NCI-H774 (cell line): ENCODE data around the gene PDSS2.
"Not testable (repeated sequence)": the region's sequence is repeated elsewhere in the genome, so short reads cannot be mapped to it uniquely, and the experiment has no call there.

ENCODE experiments used
- DNase-seq: peaks from one replicate; lab custom pipeline; 2025; lab: John Stamatoyannopoulos, UW

The PDSS2 gene

DNA sequence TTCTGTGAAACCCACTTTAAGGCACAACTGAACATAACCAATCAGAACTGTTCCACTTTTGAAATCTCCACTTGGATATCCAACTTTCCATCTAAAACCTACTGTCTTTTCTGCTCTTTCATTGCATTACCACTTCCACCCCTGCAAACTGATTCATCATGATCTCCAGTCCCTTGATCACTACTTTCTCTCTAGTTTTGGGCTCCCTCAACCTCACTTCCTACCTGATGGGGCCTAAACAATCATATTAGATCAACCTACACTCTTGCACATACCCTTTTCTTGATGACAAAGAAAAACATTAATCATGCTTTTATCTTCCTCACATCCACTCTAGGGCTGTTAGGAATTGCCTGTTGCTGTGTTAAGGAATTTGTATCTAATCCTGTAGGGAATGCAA lies 137.6 kb downstream of the PDSS2 start:
- DNase-seq: no peak

DNA sequence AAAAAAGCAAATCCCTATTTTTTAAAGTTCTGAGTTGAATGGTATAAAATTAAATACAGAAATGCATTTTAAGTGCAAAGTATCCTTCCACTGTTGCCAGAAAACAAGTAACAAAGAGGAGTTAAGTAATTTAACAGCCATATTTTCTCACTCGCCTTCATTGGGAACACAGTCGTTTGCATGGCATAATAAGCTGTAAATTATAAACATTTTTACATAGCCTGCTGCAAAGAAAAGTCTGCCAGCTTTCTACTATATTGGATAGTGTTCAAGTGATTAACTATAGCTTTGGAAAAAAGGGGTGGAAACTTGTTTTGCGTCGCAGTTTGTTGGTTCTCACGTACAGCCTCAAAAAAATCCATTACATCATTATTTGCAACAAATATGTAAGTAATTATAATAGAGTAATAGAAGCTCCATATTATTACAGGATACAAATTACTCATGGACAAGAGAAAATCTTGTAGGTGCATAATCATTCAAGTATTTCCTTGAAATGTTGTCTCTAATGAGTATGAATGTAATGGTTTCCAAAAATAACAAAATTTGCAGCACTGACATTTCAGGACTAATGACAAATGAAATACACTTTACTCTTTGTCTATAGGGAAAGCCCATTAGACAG lies 139.3 kb downstream of the PDSS2 start:
- no peak for DNase-seq

DNA sequence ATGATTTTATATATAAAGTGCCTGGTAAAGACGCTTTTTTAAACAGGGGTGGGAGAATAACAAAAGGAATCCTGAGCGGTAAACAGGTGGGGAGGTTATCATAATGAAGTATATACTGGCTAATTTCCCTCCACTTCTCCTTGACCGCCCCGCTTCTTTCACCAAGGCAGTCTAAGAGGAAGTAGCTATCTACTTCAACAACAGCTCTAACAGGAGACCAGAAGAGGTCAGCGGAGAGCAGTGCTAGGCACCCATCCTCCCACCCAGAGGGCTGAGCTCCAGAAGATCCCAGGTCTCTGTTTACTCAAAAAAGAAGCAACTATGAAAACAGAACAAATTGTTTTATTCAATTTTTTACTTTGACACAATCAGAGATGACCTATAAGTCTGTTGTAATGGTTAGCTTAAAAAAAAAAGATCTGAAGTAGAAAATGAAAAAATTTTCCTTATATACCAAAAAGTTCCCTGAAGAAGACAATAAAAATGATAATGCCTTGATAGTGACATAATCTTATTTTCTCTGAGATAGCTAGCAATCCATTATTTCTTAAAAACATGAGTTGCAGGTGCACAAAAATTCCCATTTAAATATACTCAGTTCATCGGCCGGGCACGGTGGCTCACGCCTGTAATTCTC lies 141.1 kb downstream of the PDSS2 start:
- DNase-seq: peak; percentile 61

DNA sequence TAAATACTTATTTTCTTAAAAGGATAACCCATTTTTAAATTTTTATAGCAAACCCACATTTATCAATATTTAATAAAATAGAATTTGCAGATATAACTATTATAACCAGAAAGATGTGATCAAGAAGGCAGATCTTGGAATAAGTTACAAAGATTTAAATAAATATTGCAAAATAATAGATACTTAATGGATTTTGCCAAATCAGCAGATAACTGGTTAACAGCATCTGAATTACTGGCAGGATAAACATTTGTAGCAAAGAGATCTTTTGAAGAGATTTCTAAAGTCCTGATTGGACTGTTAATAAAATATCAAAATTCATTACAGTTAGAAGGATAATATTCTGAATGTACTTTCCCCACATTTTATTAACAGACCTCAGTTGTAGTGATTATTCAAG lies 144.2 kb downstream of the PDSS2 start:
- no peak for DNase-seq

DNA sequence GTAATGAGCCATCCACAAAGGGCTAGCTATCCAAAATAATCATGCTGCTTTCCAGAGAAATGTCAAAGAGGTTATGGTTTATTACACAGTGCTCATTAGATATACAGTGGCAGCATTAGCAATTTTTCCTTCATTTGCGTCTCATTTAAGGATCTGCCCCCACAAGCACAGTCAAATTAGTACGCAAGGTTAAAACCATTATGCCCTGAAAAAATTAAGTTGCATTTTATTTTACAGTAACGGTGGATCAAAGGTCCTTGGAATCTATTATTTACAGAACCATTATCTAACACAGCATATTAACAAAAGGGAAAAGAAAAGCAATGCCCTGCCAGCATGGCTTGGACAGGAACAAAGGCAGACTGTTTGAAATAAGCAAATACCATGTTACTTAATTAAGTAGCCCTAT lies 144.8 kb downstream of the PDSS2 start:
- DNase-seq: peak; percentile 85

DNA sequence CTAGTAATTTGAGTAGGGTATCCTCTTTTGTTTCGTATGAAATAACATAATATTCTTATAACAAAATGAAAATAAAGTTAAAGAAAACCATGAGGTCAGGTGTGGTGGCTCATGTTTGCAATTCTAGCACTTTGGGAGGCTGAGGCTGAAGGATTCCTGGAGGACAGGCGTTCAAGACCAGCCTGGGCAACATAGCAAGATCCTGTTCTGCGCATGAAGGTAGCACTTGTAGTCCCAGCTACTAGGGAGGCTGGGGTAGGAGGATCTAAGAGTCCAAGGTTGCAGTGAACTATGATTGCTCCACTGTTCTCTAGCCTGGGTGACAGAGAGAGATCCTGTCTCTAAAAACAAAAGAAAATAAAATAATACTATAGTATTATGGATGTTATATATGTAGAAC lies 145.6 kb downstream of the PDSS2 start:
- DNase-seq: no peak

DNA sequence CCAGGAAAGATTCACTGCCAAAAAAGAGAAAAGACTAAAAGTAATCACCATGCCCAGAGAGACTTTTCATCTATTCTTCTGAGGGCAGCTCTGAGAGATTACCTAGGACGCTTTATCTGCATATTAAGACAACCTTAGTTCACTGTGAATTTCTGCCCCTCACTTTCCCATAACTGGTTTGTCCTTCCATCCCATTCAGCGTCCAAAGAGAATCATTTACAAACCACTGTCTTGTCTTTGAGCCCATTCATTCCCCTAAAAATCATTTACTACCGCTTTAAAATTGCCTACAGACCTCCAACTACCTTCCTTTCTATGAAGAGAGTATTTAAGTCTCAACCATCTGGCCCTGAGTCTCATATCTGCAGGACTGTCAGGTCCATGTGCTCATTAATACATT lies 149.0 kb downstream of the PDSS2 start:
- no peak for DNase-seq

DNA sequence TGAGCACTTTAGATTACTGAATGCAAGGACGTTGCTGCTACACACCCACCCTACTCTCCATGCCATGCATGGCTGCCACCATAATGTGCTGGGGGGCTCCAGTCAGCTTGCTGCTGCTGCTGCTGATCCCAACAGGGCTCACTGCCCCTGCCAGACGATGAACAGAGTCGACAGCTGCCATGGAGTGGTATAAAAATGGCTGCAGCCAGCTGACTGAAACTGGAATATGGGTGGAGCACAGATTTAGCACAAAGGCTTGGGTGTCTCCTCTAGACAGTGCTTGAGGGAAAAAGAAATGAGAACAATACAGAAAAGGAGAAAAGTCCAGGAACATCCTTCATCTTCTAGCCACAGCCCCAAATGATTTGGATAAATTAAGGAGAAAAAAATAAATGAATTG lies 150.7 kb downstream of the PDSS2 start:
- no peak for DNase-seq

DNA sequence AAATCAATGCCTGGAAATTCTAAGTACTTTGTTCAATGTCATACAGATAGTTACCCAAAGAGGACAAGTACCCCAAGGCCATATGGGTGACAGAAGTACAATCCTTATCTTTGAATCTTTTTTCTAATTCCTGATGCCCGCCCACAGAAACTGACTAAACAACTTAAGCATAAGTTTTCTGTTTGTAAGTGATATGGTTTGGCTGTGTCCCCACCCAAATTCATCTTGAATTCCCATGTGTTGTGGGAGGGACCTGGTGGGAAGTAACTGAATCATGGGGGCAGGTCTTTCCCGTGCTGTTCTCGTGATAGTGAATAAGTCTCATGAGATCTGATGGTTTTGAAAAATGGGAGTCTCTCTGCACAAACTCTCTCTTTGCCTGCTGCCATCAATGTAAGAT lies 153.4 kb downstream of the PDSS2 start:
- DNase-seq: not testable (repeated sequence)

DNA sequence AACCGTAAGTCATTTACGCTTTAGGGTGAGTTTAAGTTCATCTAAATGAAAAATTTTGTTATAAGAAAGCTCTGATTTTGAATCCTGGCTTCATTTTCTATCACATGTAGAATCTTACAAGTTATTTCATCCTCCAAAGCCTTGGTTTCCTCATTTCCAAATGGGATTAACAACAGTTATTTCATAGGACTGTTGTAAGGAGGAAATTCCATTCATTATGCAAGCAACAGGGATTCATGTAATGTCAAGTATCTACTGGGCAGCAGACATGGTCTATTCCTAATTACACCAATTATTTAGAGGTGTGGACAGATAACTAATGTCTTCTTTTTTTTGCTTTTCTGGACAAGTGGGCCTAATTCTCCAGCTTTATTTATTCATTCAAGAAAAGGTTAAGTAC lies 154.0 kb downstream of the PDSS2 start:
- no peak for DNase-seq

DNA sequence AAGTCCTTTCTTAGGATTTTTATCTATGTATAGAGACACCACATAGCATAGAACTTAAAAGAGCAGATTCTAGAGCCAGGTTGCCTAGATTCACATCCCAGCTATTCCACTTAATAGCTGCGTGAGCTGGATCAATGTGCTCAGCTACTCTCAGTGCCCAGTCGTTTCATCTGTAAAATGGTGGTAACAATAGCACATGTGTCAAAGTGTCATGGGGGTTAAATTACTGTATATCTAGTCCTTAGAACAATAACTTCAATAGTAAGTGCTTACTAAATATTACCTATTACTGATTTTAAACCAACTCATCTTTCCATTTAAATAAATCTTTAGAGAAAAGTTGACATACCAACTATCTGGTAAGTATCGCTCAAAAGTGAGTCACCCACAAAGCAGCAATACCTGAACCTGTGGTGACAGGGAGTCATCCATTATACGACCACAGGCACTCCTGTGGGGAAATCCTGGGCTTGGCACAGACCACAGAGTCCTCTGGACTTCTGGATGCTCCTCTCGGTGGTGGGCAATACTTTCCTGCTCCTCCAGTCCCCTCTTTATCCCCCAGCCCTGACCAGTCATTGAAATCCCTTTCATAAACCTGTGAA lies 154.8 kb downstream of the PDSS2 start:
- no peak for DNase-seq

DNA sequence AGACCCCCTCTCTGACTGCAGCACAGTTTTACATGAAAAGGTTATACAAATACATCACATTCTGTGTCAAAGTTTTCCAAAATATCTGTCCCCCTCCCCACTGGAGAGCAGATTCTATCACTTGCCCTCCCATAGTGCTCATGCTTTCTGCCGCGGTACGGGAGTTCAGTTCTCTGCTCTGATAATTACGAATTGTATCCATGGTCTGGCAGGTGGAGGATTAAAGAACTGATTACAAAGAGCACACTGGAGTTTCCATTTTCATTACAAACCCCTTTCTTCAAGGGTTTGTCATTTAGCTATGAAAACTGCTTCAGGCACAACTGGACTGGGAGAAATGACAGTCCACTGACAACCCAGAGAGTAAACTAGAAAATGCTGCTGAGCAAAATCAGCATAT lies 166.0 kb downstream of the PDSS2 start:
- no peak for DNase-seq

DNA sequence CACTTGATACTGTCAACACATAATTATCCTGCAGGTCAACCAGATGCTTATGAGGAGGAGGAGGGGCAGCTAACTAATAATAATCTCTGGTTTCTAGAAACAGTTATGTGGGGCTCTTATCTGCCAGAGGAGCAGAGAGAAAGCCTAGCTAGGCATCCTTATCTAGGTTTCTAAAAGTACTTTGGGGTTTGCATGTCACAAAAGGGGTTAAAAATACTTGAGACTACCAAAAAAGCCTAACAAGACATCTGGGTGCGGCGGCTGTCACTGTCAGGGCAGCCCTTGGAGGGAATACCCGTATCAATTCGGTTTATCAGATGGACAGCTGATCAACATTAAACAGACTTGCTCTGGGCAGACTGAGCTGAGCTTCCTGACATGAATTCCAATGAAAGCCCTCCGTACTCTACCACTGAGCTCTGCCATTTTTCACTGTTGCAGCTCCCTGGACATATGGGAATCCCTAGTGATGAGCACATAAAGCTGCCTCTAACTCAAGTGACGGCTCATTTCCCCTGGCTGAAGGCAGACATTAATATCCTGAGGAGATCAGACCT lies 166.6 kb downstream of the PDSS2 start:
- DNase-seq: no peak

DNA sequence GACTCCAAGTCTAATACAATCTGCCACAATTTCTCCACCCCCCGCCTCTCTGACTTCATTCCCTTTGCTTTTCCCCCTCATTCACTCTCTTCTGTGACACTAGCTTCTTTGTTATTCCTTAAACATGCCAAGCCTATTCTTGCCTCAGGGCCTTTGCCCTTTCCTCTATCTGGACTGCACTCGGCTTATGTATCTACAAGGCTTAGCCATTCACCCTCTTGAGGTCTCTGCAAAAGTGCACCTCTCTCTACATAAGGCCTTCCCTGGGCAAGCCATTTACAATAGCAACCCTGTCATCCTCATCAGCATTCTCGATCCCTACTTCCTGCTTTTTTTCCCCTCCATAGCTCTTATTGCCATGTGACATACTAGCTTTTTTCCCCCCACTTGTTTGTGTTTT lies 168.9 kb downstream of the PDSS2 start:
- DNase-seq: no peak

DNA sequence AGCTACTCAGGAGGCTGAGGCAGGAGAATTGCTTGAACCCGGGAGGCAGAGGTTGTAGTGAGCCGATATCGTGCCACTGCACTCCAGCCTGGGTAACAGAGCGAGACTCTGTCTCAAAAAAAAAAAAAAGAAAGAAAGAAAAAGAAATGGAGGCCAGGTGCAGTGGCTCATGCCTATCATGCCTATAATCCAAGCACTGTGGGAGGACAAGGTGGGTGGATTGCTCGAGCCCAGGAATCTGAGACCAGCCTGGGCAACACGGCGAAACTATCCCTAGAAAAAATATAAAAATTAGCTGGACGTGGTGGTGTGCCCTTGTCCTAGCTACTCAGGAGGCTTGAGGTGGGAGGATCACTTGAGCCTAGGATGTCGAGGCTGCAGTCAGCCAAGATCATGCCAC lies 170.1 kb downstream of the PDSS2 start:
- not testable (repeated sequence) for DNase-seq

DNA sequence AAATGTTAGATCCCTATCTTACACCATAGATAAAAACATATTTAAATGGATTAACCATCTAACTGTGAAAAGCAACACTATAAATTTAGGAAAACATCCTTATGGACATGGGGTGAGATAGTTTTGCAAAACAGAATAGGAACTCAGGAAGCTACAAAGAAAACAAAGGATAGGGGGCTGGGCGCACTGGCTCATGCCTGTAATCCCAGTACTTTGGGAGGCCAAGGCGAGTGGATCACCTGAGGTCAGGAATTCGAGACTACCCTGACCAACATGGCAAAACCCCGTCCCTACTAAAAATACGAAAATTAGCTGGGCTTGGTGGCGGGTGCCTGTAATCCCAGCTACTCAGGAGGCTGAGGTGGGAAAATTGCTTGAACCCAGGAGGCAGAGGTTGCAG lies 173.7 kb downstream of the PDSS2 start:
- DNase-seq: not testable (repeated sequence)

DNA sequence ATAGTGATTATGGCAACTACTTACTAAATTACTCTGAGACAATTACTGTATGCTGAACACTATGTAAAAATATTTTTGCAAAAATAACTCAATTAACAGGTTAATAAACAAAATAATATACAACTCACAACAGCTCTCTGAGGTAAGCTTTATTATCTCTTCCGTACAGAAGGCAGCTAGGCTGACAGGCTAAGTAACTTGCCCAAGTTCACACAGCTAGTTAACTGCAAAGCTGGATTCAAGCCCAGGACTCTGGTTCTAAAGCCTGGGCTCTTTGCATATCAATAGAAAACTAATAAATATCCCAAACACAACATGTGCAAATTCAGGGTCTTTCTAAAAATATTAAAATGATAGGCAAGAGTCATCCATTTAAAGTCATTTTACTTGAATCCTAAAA lies 174.6 kb downstream of the PDSS2 start:
- DNase-seq: no peak

DNA sequence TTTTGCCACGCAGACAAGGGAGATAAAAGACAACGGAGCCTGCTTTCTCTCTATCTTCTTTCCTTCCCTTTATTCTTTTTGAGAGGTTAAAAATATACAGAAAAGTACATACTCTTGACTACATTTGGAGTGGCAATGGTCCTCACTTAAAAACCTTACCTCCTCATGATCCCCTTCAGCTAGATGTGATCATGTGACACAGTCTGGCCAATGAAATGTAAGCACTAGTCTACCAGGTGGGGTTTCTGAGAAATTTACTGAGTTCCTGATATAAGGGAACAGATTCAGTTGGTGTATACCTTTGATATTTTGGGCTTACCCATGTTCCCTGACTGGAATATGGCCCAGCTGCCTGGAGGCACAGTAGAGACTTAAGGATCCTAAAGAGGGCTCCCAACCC lies 178.6 kb downstream of the PDSS2 start:
- DNase-seq: no peak

DNA sequence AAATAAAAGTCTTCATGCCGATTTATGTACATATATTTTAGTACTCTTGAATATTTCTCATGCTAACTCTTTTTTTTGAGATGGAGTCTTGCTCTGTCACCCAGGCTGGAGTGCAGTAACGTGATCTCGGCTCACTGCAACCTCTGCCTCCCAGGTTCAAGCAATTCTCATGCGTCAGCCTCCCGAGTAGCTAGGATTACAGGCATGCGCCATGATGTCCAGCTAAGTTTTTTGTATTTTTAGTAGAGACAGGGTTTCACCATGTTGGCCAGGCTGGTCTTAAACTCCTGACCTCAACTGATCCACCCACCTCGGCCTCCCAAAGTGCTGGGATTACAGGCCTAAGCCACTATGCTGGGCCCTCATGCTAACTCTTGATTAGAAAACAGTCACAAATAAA lies 179.4 kb downstream of the PDSS2 start:
- not testable (repeated sequence) for DNase-seq

DNA sequence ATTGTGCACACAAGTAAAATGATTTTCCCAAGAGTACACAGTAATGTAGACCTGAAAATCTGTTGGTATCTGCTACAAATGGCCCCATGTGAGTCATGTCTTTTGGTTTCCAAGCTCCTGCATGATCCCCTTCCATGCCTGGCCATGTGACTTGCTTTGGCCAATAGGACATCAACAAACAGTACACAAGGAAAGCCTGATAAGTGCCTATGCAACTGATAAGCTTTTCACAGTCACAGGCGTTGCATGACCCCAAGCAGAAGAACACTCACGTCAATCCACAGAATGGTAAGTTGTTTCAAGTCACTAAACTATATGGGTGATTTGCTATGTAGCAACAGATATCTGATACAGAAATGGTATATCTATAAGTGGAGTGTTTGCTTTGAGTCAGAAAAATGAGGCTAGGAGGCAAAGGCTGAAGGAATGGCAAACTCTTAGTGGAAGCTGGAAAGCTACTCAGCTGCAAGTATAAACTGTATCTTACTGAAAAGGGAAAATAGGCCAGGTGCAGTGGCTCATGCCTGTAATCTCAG lies 184.0 kb downstream of the PDSS2 start:
- DNase-seq: peak; percentile 35

DNA sequence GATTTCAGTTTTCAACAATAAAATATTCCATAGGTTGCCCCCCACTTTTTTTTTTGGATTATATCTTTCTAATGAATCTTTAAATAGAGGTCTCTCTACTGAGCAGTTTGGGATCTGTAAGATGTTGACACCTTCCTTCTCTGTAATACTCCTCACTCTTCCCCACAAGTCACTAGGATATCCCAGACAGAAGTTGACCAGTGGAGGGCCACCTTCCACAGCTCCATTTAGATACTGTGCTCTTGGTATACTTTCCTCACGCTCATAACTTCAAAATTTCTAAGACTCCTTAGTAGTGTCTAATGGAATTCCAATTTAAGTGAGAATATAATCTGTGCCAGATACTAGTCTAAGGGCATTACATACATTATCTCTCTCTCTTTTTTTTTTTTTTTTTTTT lies 185.1 kb downstream of the PDSS2 start:
- no peak for DNase-seq

DNA sequence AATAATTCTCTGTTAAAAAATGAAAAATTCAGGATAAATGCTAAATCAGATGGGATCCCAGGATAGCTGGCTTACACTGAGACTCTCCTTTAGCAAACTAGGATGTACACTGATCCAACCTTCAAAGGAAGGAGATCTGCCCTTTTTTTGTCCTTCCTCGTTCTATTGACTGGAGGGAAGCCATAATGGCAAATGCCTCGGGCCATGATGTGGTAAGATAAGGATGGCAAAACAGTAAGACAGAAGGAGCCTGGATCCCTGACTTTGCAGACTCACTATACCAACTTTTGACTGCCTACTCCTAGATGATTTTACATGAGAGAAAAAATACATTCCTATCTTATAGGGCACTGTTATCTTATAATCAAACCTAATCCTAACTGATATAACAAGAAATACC lies 187.1 kb downstream of the PDSS2 start:
- DNase-seq: no peak

DNA sequence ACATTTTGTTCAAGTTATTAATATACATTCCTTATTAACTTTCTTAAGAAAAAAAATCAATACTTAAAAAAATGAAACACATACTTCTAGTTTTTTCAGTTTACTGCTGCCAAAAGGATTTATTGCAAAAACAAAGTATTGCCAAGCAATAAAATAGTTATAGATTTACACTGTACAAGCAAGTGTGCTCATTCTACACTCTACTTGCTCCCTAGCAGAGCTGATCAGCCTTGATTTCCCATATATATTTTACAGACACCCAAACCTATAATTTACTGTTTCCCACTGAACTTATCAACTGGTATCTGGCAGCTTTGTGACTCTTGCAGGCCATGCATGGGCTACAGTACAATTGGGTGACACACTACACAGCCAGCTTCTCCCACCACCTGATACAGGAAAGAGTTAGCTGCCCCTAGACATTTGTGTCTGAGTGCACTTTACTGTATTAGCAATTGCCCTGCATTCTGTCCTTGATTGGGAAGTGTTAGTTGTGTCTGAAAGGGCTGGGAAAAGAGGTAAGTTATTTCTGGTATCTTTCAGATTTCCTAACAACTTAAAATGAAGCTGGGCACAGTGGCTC lies 188.1 kb downstream of the PDSS2 start:
- no peak for DNase-seq
